HG02840 (cell line): ENCODE measurements around the gene SLC1A4.

Source experiments
- ATAC-seq: cut with Tn5 transposase; IDR thresholded peaks from one replicate; pipeline ENCODE4 v1.9.1; 2021; ENCODE audit warnings: mild to moderate bottlenecking, moderate library complexity, moderate number of reproducible peaks; ENCODE audit not compliant: unreplicated experiment, low FRiP score

The SLC1A4 gene

GRCh38 chr2:65045651-65046050, 56.5 kb downstream of the SLC1A4 start:
- no peak for ATAC-seq

- ATAC-seq, result no peak
Measured at GRCh38 chr2:65046633-65047407, 57.6 kb downstream of the SLC1A4 start.

- no peak for ATAC-seq
Measured at GRCh38 chr2:65049010-65049639, 59.9 kb downstream of the SLC1A4 start.

- ATAC-seq, result no peak
Measured at GRCh38 chr2:65050931-65051330, 61.7 kb downstream of the SLC1A4 start.

- peak; percentile 42 for ATAC-seq
Measured at GRCh38 chr2:65053199-65053598, 64.0 kb downstream of the SLC1A4 start.

GRCh38 chr2:65054749-65055421, 65.7 kb downstream of the SLC1A4 start:
- ATAC-seq, result no peak

GRCh38 chr2:65055422-65056214, 66.4 kb downstream of the SLC1A4 start:
- peak; percentile 27 for ATAC-seq

- ATAC-seq, result peak; percentile 86
Measured at GRCh38 chr2:65056215-65057053, 67.2 kb downstream of the SLC1A4 start, which contains the start of gene CEP68. Gene CEP68 (plus strand): TSS chr2:65056416. CDS start chr2:65069445, 13,029 bp downstream.

- ATAC-seq, result no peak
Measured at GRCh38 chr2:65057054-65057375, 67.8 kb downstream of the SLC1A4 start.

- ATAC-seq, result no peak
Measured at GRCh38 chr2:65057391-65058052, 68.3 kb downstream of the SLC1A4 start.

- ATAC-seq, result no peak
Measured at GRCh38 chr2:65059071-65059470, 69.9 kb downstream of the SLC1A4 start.

- no peak for ATAC-seq
Measured at GRCh38 chr2:65061146-65061909, 72.1 kb downstream of the SLC1A4 start.

- no peak for ATAC-seq
Measured at GRCh38 chr2:65061910-65062339, 72.7 kb downstream of the SLC1A4 start.

GRCh38 chr2:65062843-65063825, 73.9 kb downstream of the SLC1A4 start:
- ATAC-seq, result no peak

GRCh38 chr2:65064728-65065552, 75.7 kb downstream of the SLC1A4 start:
- peak; percentile 79 for ATAC-seq

GRCh38 chr2:65067806-65068553, 78.8 kb downstream of the SLC1A4 start:
- ATAC-seq, result no peak
